K562 (cell line): ENCODE data around the gene CCT3. TPM values are rescaled to one million over a fixed set of nuclear protein-coding genes. Genes with fewer than 3 reads are reported as not detected.
A peak's percentile ranks its signal among the peaks of the same experiment; 100 is the strongest.

ENCODE experiments used
- ATAC-seq: fragments of 200-7000 bp; cut with Tn5 transposase; 3 replicates; pipeline ENCODE4 v1.9.1; 2020; ENCODE audit warnings: moderate library complexity
- BruUV-seq: library from RNA; stranded (reverse); fragments of 400-500 nt; replicated peaks from 2 replicates; lab custom pipeline; 2021; lab: Mats Ljungman, UMichigan
- CTCF ChIA-PET: fragments of 300-600 bp; formaldehyde crosslinking; extraction: SDS; loops from one replicate; lab custom pipeline; 2021; ENCODE audit warnings: low intra/inter-chr PET ratio; lab: Yijun Ruan, JAX
- POLR2A ChIA-PET: fragments of 300-600, 350-650 bp; sonication (Branson Sonifier 250); formaldehyde crosslinking; extraction: SDS; loops from one replicate; lab custom pipeline; 2021; ENCODE audit warnings: antibody characterized with exemption, inconsistent platforms; lab: Yijun Ruan, JAX
- DNase-seq, 4 experiments: peaks; one replicate each; pipeline versions ENCODE4 v3.0.0 to v3.0.0-alpha.2; 2011 to 2018; ENCODE audit warnings: low spot score in 3 of 4, mixed read lengths in 3 of 4; ENCODE audit errors: extremely low read depth in 1 of 4
- FAIRE-seq: peaks from 2 replicates; lab custom pipeline; 2011; peaks lifted over from hg19 to GRCh38; lab: Jason Lieb, UNC
- H2AFZ ChIP-seq: 2 replicates; pipeline ENCODE4 v1.6.0; 2011; ENCODE audit warnings: low read depth, low read length, control low read depth, inconsistent platforms
- H3K27ac ChIP-seq: fragments of 200-600 bp; 3 replicates; pipeline ENCODE4 v1.8.0; 2011; ENCODE audit warnings: low read depth, mild to moderate bottlenecking, control low read depth, inconsistent platforms, low read length, moderate library complexity, mixed read lengths; ENCODE audit errors: extremely low read depth
- H3K27me3 ChIP-seq, 2 experiments: fragments of 300-600 bp in 1 of 2; 2 replicates in 1 of 2; 3 replicates in 1 of 2; pipeline versions ENCODE4 v1.6.0 to v1.8.0; 2011; ENCODE audit warnings: inconsistent platforms in 2 of 2, low read length in 2 of 2, mild to moderate bottlenecking in 1 of 2, mixed read lengths in 1 of 2, moderate library complexity in 1 of 2; ENCODE audit not compliant: control insufficient read depth in 2 of 2, insufficient read depth in 2 of 2
- H3K36me3 ChIP-seq: fragments of 300-600 bp; 3 replicates; pipeline ENCODE4 v1.8.0; 2011; ENCODE audit warnings: mild to moderate bottlenecking, low read length, inconsistent platforms; ENCODE audit not compliant: control insufficient read depth, insufficient read depth
- H3K4me1 ChIP-seq, 2 experiments: fragments of 200-600 bp in 1 of 2; replicated peaks in 1 of 2; 2 replicates in 1 of 2; 3 replicates in 1 of 2; pipeline versions ENCODE4 v1.5.1 to v1.8.0; 2011; ENCODE audit warnings: inconsistent platforms in 2 of 2, low read length in 2 of 2, mild to moderate bottlenecking in 1 of 2, mixed read lengths in 1 of 2, moderate library complexity in 1 of 2; ENCODE audit not compliant: control insufficient read depth in 2 of 2, insufficient read depth in 2 of 2
- H3K4me2 ChIP-seq: 2 replicates; pipeline ENCODE4 v1.6.1; 2011; ENCODE audit warnings: low read length, control low read depth, inconsistent platforms, mixed read lengths; ENCODE audit not compliant: insufficient read depth
- H3K4me3 ChIP-seq: fragments of 200-600 bp; sonication (generic), shearing (Covaris generic); 2 replicates; pipeline ENCODE4 v1.5.1; 2016; ENCODE audit warnings: control low read depth, inconsistent platforms
- H3K79me2 ChIP-seq: fragments of 200-600 bp; 3 replicates; pipeline ENCODE4 v1.8.0; 2011; ENCODE audit warnings: low read length, inconsistent platforms; ENCODE audit not compliant: control insufficient read depth, insufficient read depth
- H3K9ac ChIP-seq, 2 experiments: 2 replicates each; pipeline versions ENCODE4 v1.6.0 to v1.6.1; 2011; ENCODE audit warnings: low read depth in 2 of 2, low read length in 2 of 2, control low read depth in 1 of 2, inconsistent platforms in 1 of 2, mild to moderate bottlenecking in 1 of 2, mixed read lengths in 1 of 2; ENCODE audit not compliant: insufficient read depth in 1 of 2
- H3K9me1 ChIP-seq: one replicate; pipeline ENCODE4 v1.6.0; 2011; ENCODE audit warnings: inconsistent platforms, mild to moderate bottlenecking, low read length, moderate library complexity; ENCODE audit not compliant: control insufficient read depth, insufficient read depth
- H3K9me3 ChIP-seq: replicated peaks from 2 replicates; pipeline ENCODE4 v1.5.1; 2011; ENCODE audit warnings: low read depth, low read length, inconsistent platforms; ENCODE audit not compliant: control insufficient read depth, insufficient read depth
- H4K20me1 ChIP-seq: replicated peaks from 2 replicates; pipeline ENCODE4 v1.6.1; 2011; ENCODE audit warnings: low read length, inconsistent platforms, mixed read lengths; ENCODE audit not compliant: control insufficient read depth, insufficient read depth
- ARID4B ChIP-seq: sonication (generic); formaldehyde crosslinking; IDR thresholded peaks from 2 replicates; pipeline ENCODE4 v1.8.0; 2022; ENCODE audit warnings: mild to moderate bottlenecking, missing genetic modification reagents
- GTF2F1 ChIP-seq: IDR thresholded peaks from 2 replicates; pipeline ENCODE4 v1.6.1; 2011; ENCODE audit warnings: low read depth, low read length, improper control_type of control experiment
- MECOM ChIP-seq: fragments of 250-450 bp; sonication (Bioruptor Pico); IDR thresholded peaks from 2 replicates; pipeline ENCODE4 v1.8.0; 2022; ENCODE audit warnings: inconsistent platforms
- NCOA4 ChIP-seq: fragments of 450-650 bp; IDR thresholded peaks from 2 replicates; pipeline ENCODE4 v1.6.1; 2018; ENCODE audit warnings: mild to moderate bottlenecking; ENCODE audit not compliant: partially characterized antibody
- PHF8 ChIP-seq: fragments of 200-600 bp; sonication (generic); IDR thresholded peaks from 2 replicates; pipeline ENCODE4 v1.6.1; 2012; ENCODE audit warnings: mixed run types, mild to moderate bottlenecking, inconsistent platforms, low read length, moderate library complexity, borderline replicate concordance
- RHOXF2B ChIP-seq: fragments of 250-450 bp; sonication (Bioruptor Pico); conservative IDR thresholded peaks from 2 replicates; pipeline ENCODE4 v1.5.1; 2021
- SAFB ChIP-seq: fragments of 200-400 bp; formaldehyde crosslinking; IDR thresholded peaks from 2 replicates; pipeline ENCODE4 v1.6.1; 2017; ENCODE audit warnings: low read depth, low read length, borderline replicate concordance
- STAT5A ChIP-seq: IDR thresholded peaks from 2 replicates; pipeline ENCODE4 v1.6.1; 2012; ENCODE audit warnings: low read length, inconsistent platforms, borderline replicate concordance
- ZNF12 ChIP-seq: sonication (generic); formaldehyde crosslinking; IDR thresholded peaks from 2 replicates; pipeline ENCODE4 v1.4.0; 2020; ENCODE audit warnings: mild to moderate bottlenecking, missing genetic modification reagents
- ZNF143 ChIP-seq: sonication (generic); formaldehyde crosslinking; IDR thresholded peaks from 2 replicates; pipeline ENCODE4 v1.9.0; 2022; ENCODE audit warnings: mild to moderate bottlenecking, missing genetic modification reagents
- ZNF347 ChIP-seq: fragments of 450-650 bp; formaldehyde crosslinking; IDR thresholded peaks from 2 replicates; pipeline ENCODE4 v1.4.0; 2020; ENCODE audit warnings: low read depth, mild to moderate bottlenecking, moderate library complexity
- ZNF584 ChIP-seq: fragments of 200-800 bp; sonication (Bioruptor generic); IDR thresholded peaks from 2 replicates; pipeline ENCODE4 v1.6.1; 2016; ENCODE audit warnings: low read depth, mild to moderate bottlenecking, missing genetic modification characterization, missing compliant biosample characterization
- WGBS: fragments of 100-300 bp; shearing (Covaris generic); methylation state at CpG from one replicate; pipeline ENCODE4 v1.1.6; 2016; ENCODE audit warnings: low coverage, mixed read lengths; ENCODE audit not compliant: insufficient coverage; ENCODE audit errors: missing lambda C conversion rate; 5-methylcytosine and 5-hydroxymethylcytosine counted together
- in situ Hi-C: fragments of 300-500 bp; cut with MboI; formaldehyde crosslinking; loops from 4 replicates; pipeline ENCODE4 v1.15.0; 2018; ENCODE audit warnings: inconsistent platforms, mixed read lengths
- intact Hi-C: fragments of 100-400 bp; cut with micrococcal nuclease; formaldehyde crosslinking; loops from 2 replicates; pipeline ENCODE4 v1.14.2; 2022
- polyA plus RNA-seq, 8 experiments: library from polyadenylated mRNA; depleted of rRNA in 4 of 8; stranded (reverse) in 5 of 8; unstranded in 3 of 8; fragments of >200 nt; fragmentation: Nextera tagmentation in 2 of 8; fragmentation: Illumina TruSeq in 1 of 8; extraction: Ambion mirVana in 2 of 8; extraction: Trizol in 1 of 8; gene quantifications; 2 replicates each; pipeline versions ENCODE4 v1.2.1 to v1.2.3, GENCODE V29; 2011 to 2014; ENCODE audit warnings: inconsistent platforms in 1 of 8, missing spikeins in 1 of 8
- total RNA-seq, 7 experiments: library from RNA; depleted of rRNA in 6 of 7; stranded (reverse); fragments of >200 nt in 6 of 7; fragmentation: Illumina TruSeq in 2 of 7; extraction: Trizol in 2 of 7; gene quantifications; 2 replicates each; pipeline versions ENCODE4 v1.2.1 to v1.2.3, GENCODE V29; 2011 to 2021; ENCODE audit warnings: low replicate concordance in 1 of 7

Gene CCT3
- total and polyA plus RNA-seq, 9 of the 15 experiments (the other 6 are each of a cell fraction or from before 2014, with no cell fraction given): 475 to 1,167 (median 610) TPM

- Histone ChIP-seq H3K4me2 (no peak overlapping the region), H3K79me2 (no peaks in the 10 kb centered on the region), H3K27me3 (peaks cover 2 to 19% of the 10 kb centered on the region in 2 experiments; a peak in 1 of 5 replicates), H3K9ac (peak overlapping the region in 1 of 2 experiments; percentile 22; a peak in 1 of 4 replicates), H2AFZ (no peak overlapping the region), H3K9me1 (no peaks in the 10 kb centered on the region), H3K4me1 (peaks cover 0 to 16% of the 10 kb centered on the region in 2 experiments; a peak in 3 of 5 replicates), H3K27ac (no peak overlapping the region), H3K9me3 (no peaks in the 10 kb centered on the region), H3K36me3 (no peaks in the 10 kb centered on the region), H4K20me1 (no peaks in the 10 kb centered on the region), H3K4me3 (no peak overlapping the region)
- TF ChIP-seq RHOXF2B: no peak
- no TSS peak for BruUV-seq
- in situ Hi-C loops (no loop called here), intact Hi-C loops (loop anchor here (10.0 kb wide), 1 partner anchor 281 kb away; the partner anchor contains the start of gene MEX3A)
- ChIA-PET CTCF (no interaction called here), POLR2A (interaction anchor here (0.7 to 1.1 kb wide), 4 partner anchors 23 to 153 kb away, joined by 3 read pairs; partner anchors contain the start of gene PMF1)
- DNase-seq: no peak
- no peak for ATAC-seq
- FAIRE-seq: no peak
Observed at GRCh38 chr1:156365754-156366153, 27.7 kb upstream of the CCT3 start.

DNA sequence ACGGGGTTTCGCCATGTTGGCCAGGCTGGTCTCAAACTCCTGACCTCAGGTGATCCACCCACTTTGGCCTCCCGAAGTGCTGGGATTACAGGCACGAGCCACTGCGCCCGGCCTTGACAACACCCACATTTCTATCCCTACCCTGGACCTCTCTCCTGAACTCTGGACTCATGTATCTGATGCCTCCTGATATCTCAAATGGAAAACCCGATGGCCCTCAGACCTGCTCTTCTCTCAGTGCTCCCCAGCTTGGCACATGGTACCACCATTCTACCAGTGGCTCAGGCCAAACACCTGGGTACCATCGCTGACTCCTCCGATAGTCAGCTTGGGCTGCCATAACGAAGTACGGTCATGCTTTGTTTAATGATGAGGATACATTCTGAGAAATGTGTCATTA lies 22.4 kb upstream of the CCT3 start:
- no TSS peak for BruUV-seq
- no peak overlapping the region for H2AFZ ChIP-seq
- FAIRE-seq: no peak
- 26% methylated on average over 10 of the region's 11 CpGs for WGBS
- no peak overlapping the region for H3K27ac ChIP-seq
- no peak overlapping the region for H3K9ac ChIP-seq
- no peak for ATAC-seq
- no peak for DNase-seq
- in situ Hi-C loops (no loop called here), intact Hi-C loops (loop anchor here (2.0 to 10.0 kb wide), 2 partner anchors 214 to 276 kb away; partner anchors contain the start of gene MEX3A)
- no peak overlapping the region for H3K4me2 ChIP-seq
- H3K27me3 ChIP-seq: peaks cover 7 to 22% of the 10 kb centered on the region in 2 experiments; a peak in 4 of 5 replicates
- ChIA-PET CTCF (interaction anchor here (0.5 to 1.1 kb wide), 4 partner anchors 61 to 270 kb away, joined by 3 to 4 read pairs (median 3); partner anchors contain the start of gene GLMP), POLR2A (no interaction called here)
- no peaks in the 10 kb centered on the region for H4K20me1 ChIP-seq
- no peaks in the 10 kb centered on the region for H3K79me2 ChIP-seq
- peaks cover 0 to 6% of the 10 kb centered on the region in 2 experiments; a peak in 2 of 5 replicates for H3K4me1 ChIP-seq
- H3K9me3 ChIP-seq: no peaks in the 10 kb centered on the region
- no peaks in the 10 kb centered on the region for H3K36me3 ChIP-seq
- H3K9me1 ChIP-seq: no peaks in the 10 kb centered on the region
- no peak overlapping the region for H3K4me3 ChIP-seq
- TF ChIP-seq GTF2F1 (no peak), ZNF347 (CRISPR knock-in tag) (no peak), STAT5A (no peak), ZNF143 (CRISPR knock-in tag) (no peak), SAFB (no peak), PHF8 (no peak), ZNF12 (no peak), NCOA4 (no peak), ARID4B (CRISPR knock-in tag) (no peak), ZNF584 (no peak), MECOM (CRISPR knock-in tag) (no peak)
